ENCODE measurements around the gene PSMF1.

GRCh38 chr20:1203630-1204029 is 85.2 kb downstream of the PSMF1 start:
- TF ChIP-seq CTCF (IDR thresholded peaks at IDR 0.05; ENCODE audit: low read depth, low read length, missing input control), result no peak
- no peak for TF ChIP-seq ATF3 (IDR thresholded peaks at IDR 0.05)
